PC-3 (cell line): ENCODE results near the gene SYP. TPM values are rescaled to one million over a fixed set of nuclear protein-coding genes. Genes with fewer than 3 reads are reported as not detected.

Experiments
- ATAC-seq: fragments of 200-7000 bp; cut with Tn5 transposase; 2 replicates; pipeline ENCODE4 v1.9.1; 2020; ENCODE audit warnings: mild to moderate bottlenecking, moderate library complexity
- BruUV-seq: library from RNA; stranded (reverse); fragments of 400-500 nt; replicated peaks from 2 replicates; lab custom pipeline; 2021; lab: Mats Ljungman, UMichigan
- CTCF ChIA-PET: fragments of 300-600 bp; sonication (Branson Sonifier 250); formaldehyde crosslinking; loops from one replicate; lab custom pipeline; 2022; ENCODE audit warnings: antibody characterized with exemption; lab: Charles Lee
- POLR2A ChIA-PET: fragments of 300-600 bp; sonication (Branson Sonifier 250); formaldehyde crosslinking; loops from one replicate; lab custom pipeline; 2022; ENCODE audit warnings: antibody characterized with exemption; ENCODE audit not compliant: unreplicated experiment; lab: Charles Lee
- DNase-seq: peaks from one replicate; pipeline ENCODE4 v3.0.0-alpha.2; 2015
- H2AFZ ChIP-seq: fragments of 300-600 bp; sonication (generic); 2 replicates; pipeline ENCODE4 v1.6.0; 2016; ENCODE audit warnings: antibody characterized with exemption, low read length
- H3F3A ChIP-seq: fragments of 300-600 bp; sonication (generic); one replicate; pipeline ENCODE4 v1.6.0; 2017; ENCODE audit warnings: antibody characterized with exemption, low read length, control low read depth, mild to moderate bottlenecking; ENCODE audit not compliant: unreplicated experiment
- H3K27ac ChIP-seq: fragments of 300-600 bp; sonication (generic); 2 replicates; pipeline ENCODE4 v1.5.1; 2016; ENCODE audit warnings: mild to moderate bottlenecking, low read length
- H3K27me3 ChIP-seq: fragments of 300-600 bp; sonication (generic); 2 replicates; pipeline ENCODE4 v1.6.1; 2016; ENCODE audit warnings: low read length, mixed read lengths
- H3K36me3 ChIP-seq: fragments of 300-600 bp; sonication (generic); 2 replicates; pipeline ENCODE4 v1.6.1; 2016; ENCODE audit warnings: low read depth, mixed run types, low read length, mixed read lengths
- H3K4me1 ChIP-seq: fragments of 300-600 bp; sonication (generic); 2 replicates; pipeline ENCODE4 v1.5.1; 2016; ENCODE audit warnings: low read length; ENCODE audit not compliant: insufficient read depth
- H3K4me2 ChIP-seq: fragments of 300-600 bp; sonication (generic); 2 replicates; pipeline ENCODE4 v1.6.0; 2016; ENCODE audit warnings: low read length
- H3K4me3 ChIP-seq: fragments of 300-600 bp; sonication (generic); 2 replicates; pipeline ENCODE4 v1.5.1; 2016; ENCODE audit warnings: mild to moderate bottlenecking, low read length, mixed read lengths
- H3K79me2 ChIP-seq: fragments of 300-600 bp; sonication (generic); 2 replicates; pipeline ENCODE4 v1.6.1; 2017; ENCODE audit warnings: low read length, mixed read lengths
- H3K9ac ChIP-seq: fragments of 300-600 bp; sonication (generic); 2 replicates; pipeline ENCODE4 v1.6.0; 2016; ENCODE audit warnings: mild to moderate bottlenecking, low read length
- H3K9me2 ChIP-seq: fragments of 300-600 bp; sonication (generic); replicated peaks from 2 replicates; pipeline ENCODE4 v1.6.1; 2016; ENCODE audit warnings: mixed run types, low read length, mixed read lengths
- H3K9me3 ChIP-seq: fragments of 300-600 bp; sonication (generic); 2 replicates; pipeline ENCODE4 v1.6.1; 2016; ENCODE audit warnings: low read length, mixed read lengths
- H4K20me1 ChIP-seq: fragments of 300-600 bp; sonication (generic); 2 replicates; pipeline ENCODE4 v1.6.1; 2016; ENCODE audit warnings: low read length, mixed read lengths
- EZH2 ChIP-seq: fragments of 300-600 bp; sonication (generic); IDR thresholded peaks from one replicate; pipeline ENCODE4 v1.6.1; 2017; ENCODE audit warnings: antibody characterized with exemption, mild to moderate bottlenecking, low read length; ENCODE audit not compliant: unreplicated experiment
- EZH2phosphoT487 ChIP-seq: fragments of 300-600 bp; sonication (generic); IDR thresholded peaks from 2 replicates; pipeline ENCODE4 v1.6.1; 2018; ENCODE audit warnings: mild to moderate bottlenecking, antibody characterized with exemption, low read length, borderline replicate concordance
- intact Hi-C: fragments of 100-400 bp; cut with micrococcal nuclease; formaldehyde crosslinking; loops from 2 replicates; pipeline ENCODE4 v1.9.0; 2023
- total RNA-seq: library from RNA; depleted of rRNA; stranded (reverse); fragments of >200 nt; gene quantifications from 2 replicates; pipeline ENCODE4 v1.2.3, GENCODE V29; 2014
- TF ChIP-seq, protein P1 (sequence below): fragments of 300-600 bp; sonication (generic); conservative IDR thresholded peaks from 2 replicates; pipeline ENCODE4 v1.5.1; 2017; ENCODE audit warnings: antibody characterized with exemption, low read depth, mild to moderate bottlenecking, low read length

The SYP gene
- total RNA-seq, 1 experiment from 2014 or later, result 0.47 TPM

- CTCF ChIA-PET, result no interaction called here
- H3K9me3 ChIP-seq, result no peaks in the 10 kb centered on the region
- intact Hi-C loops, result no loop called here
- no peak overlapping the region for H3K27ac ChIP-seq
- DNase-seq (no peak), ATAC-seq (0 out of 2 replicates have a peak, but pooled peaks have one; percentile 6)
- no peak overlapping the region for H2AFZ ChIP-seq
- TF ChIP-seq, protein P1, sequence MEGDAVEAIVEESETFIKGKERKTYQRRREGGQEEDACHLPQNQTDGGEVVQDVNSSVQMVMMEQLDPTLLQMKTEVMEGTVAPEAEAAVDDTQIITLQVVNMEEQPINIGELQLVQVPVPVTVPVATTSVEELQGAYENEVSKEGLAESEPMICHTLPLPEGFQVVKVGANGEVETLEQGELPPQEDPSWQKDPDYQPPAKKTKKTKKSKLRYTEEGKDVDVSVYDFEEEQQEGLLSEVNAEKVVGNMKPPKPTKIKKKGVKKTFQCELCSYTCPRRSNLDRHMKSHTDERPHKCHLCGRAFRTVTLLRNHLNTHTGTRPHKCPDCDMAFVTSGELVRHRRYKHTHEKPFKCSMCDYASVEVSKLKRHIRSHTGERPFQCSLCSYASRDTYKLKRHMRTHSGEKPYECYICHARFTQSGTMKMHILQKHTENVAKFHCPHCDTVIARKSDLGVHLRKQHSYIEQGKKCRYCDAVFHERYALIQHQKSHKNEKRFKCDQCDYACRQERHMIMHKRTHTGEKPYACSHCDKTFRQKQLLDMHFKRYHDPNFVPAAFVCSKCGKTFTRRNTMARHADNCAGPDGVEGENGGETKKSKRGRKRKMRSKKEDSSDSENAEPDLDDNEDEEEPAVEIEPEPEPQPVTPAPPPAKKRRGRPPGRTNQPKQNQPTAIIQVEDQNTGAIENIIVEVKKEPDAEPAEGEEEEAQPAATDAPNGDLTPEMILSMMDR, result no peak
- TF ChIP-seq EZH2phosphoT487 (no peak), EZH2 (no peak)
- H3K4me2 ChIP-seq, result no peak overlapping the region
- no peaks in the 10 kb centered on the region for H3F3A ChIP-seq
- no peak overlapping the region for H3K9ac ChIP-seq
- no peaks in the 10 kb centered on the region for H3K27me3 ChIP-seq
- H3K9me2 ChIP-seq, result no peaks in the 10 kb centered on the region
- peaks cover 10% of the 10 kb centered on the region for H4K20me1 ChIP-seq
- H3K4me1 ChIP-seq, result peaks cover 8% of the 10 kb centered on the region; the same call in 1 of the 2 replicates
- H3K4me3 ChIP-seq, result no peak overlapping the region
- H3K79me2 ChIP-seq, result peaks cover 28% of the 10 kb centered on the region
- H3K36me3 ChIP-seq, result peaks cover 12% of the 10 kb centered on the region
- no TSS peak for BruUV-seq
- POLR2A ChIA-PET, result no interaction called here
Measured at GRCh38 chrX:49176421-49177326, 23.3 kb downstream of the SYP start.

- intact Hi-C loops, result no loop called here
- Histone ChIP-seq H3K4me1 (peaks cover 8% of the 10 kb centered on the region; the same call in 1 of the 2 replicates), H3K79me2 (peaks cover 28% of the 10 kb centered on the region), H3K9me3 (no peaks in the 10 kb centered on the region), H3K9ac (no peak overlapping the region), H3K9me2 (no peaks in the 10 kb centered on the region), H2AFZ (no peak overlapping the region), H3F3A (no peaks in the 10 kb centered on the region), H3K4me2 (no peak overlapping the region), H3K27me3 (no peaks in the 10 kb centered on the region), H3K27ac (no peak overlapping the region), H3K4me3 (no peak overlapping the region), H3K36me3 (peaks cover 12% of the 10 kb centered on the region), H4K20me1 (peaks cover 10% of the 10 kb centered on the region)
- no TSS peak for BruUV-seq
- DNase-seq, result no peak
- POLR2A ChIA-PET, result no interaction called here
- CTCF ChIA-PET, result no interaction called here
- TF ChIP-seq EZH2 (no peak), EZH2phosphoT487 (no peak)
- TF ChIP-seq, protein P1, result no peak
- no peak for ATAC-seq
Measured at GRCh38 chrX:49175435-49176274, 24.3 kb downstream of the SYP start.
